HepG2 (cell line): ENCODE measurements around the gene BCL6. TPM values are rescaled to one million over a fixed set of nuclear protein-coding genes. Genes with fewer than 3 reads are reported as not detected.

Experiments used
- ATAC-seq: fragments of 200-7000 bp; cut with Tn5 transposase; 3 replicates; pipeline ENCODE4 v1.9.1; 2020; ENCODE audit warnings: mild to moderate bottlenecking, moderate library complexity
- BruUV-seq: library from RNA; stranded (reverse); fragments of 400-500 nt; replicated peaks from 2 replicates; lab custom pipeline; 2021; lab: Mats Ljungman, UMichigan
- CTCF ChIA-PET: fragments of 300-600 bp; formaldehyde crosslinking; extraction: SDS; loops from one replicate; lab custom pipeline; 2021; ENCODE audit warnings: low total read pairs, inconsistent platforms, low intra/inter-chr PET ratio; lab: Yijun Ruan, JAX
- POLR2A ChIA-PET: fragments of 350-600 bp; sonication (Branson Sonifier 250); formaldehyde crosslinking; loops from one replicate; lab custom pipeline; 2020; ENCODE audit warnings: antibody characterized with exemption, inconsistent platforms; lab: Yijun Ruan, JAX
- DNase-seq: peaks from one replicate; pipeline ENCODE4 v3.0.0-alpha.2; 2015; ENCODE audit warnings: low spot score
- FAIRE-seq: peaks from 3 replicates; lab custom pipeline; 2011; peaks lifted over from hg19 to GRCh38; lab: Jason Lieb, UNC
- H2AFZ ChIP-seq: one replicate; pipeline ENCODE4 v1.6.1; 2011; ENCODE audit warnings: low read length, inconsistent platforms
- H3K27ac ChIP-seq: fragments of 300-600 bp; 3 replicates; pipeline ENCODE4 v1.8.0; 2011; ENCODE audit warnings: mixed run types, mild to moderate bottlenecking, mixed read lengths, low read length, inconsistent platforms; ENCODE audit not compliant: insufficient read depth; ENCODE audit errors: extremely low read length
- H3K27me3 ChIP-seq, 2 experiments: fragments of 200-600 bp in 1 of 2; 2 replicates in 1 of 2; 3 replicates in 1 of 2; pipeline versions ENCODE4 v1.6.0 to v1.8.0; 2011; ENCODE audit warnings: low read length in 2 of 2, mild to moderate bottlenecking in 2 of 2, moderate library complexity in 2 of 2, inconsistent platforms in 1 of 2; ENCODE audit not compliant: insufficient read depth in 2 of 2, control insufficient read depth in 1 of 2
- H3K36me3 ChIP-seq, 2 experiments: fragments of 200-600 bp in 1 of 2; replicated peaks in 1 of 2; 2 replicates in 1 of 2; 3 replicates in 1 of 2; pipeline versions ENCODE4 v1.5.1 to v1.8.0; 2011; ENCODE audit warnings: low read length in 2 of 2, inconsistent platforms in 1 of 2; ENCODE audit not compliant: insufficient read depth in 2 of 2, control insufficient read depth in 1 of 2
- H3K4me1 ChIP-seq: 2 replicates; pipeline ENCODE4 v1.5.1; 2012; ENCODE audit warnings: low read length, inconsistent platforms; ENCODE audit not compliant: insufficient read depth
- H3K4me2 ChIP-seq: 2 replicates; pipeline ENCODE4 v1.6.0; 2011; ENCODE audit warnings: low read depth, low read length, inconsistent platforms
- H3K4me3 ChIP-seq, 3 experiments: fragments of 200-600 bp in 1 of 3; sonication (generic), shearing (Covaris generic) in 1 of 3; replicated peaks in 1 of 3; 2 replicates each; pipeline ENCODE4 v1.5.1; 2011 to 2016; ENCODE audit warnings: low read length in 3 of 3, inconsistent platforms in 2 of 3, low read depth in 2 of 3, mild to moderate bottlenecking in 2 of 3, control low read depth in 1 of 3, mixed read lengths in 1 of 3; ENCODE audit not compliant: insufficient read depth in 1 of 3
- H3K79me2 ChIP-seq: one replicate; pipeline ENCODE4 v1.6.1; 2011; ENCODE audit warnings: low read length, inconsistent platforms; ENCODE audit not compliant: insufficient read depth
- H3K9ac ChIP-seq: 2 replicates; pipeline ENCODE4 v1.6.0; 2011; ENCODE audit warnings: mild to moderate bottlenecking, low read depth, low read length, inconsistent platforms; ENCODE audit not compliant: insufficient read depth
- H3K9me3 ChIP-seq: 2 replicates; pipeline ENCODE4 v1.5.1; 2012; ENCODE audit warnings: mild to moderate bottlenecking, low read length
- H4K20me1 ChIP-seq: 2 replicates; pipeline ENCODE4 v1.6.0; 2011; ENCODE audit warnings: inconsistent platforms, mild to moderate bottlenecking, low read length, moderate library complexity; ENCODE audit not compliant: insufficient read depth
- CEBPB ChIP-seq: IDR thresholded peaks from 2 replicates; pipeline ENCODE4 v1.6.1; 2011; ENCODE audit warnings: low read depth, low read length, improper control_type of control experiment, borderline replicate concordance
- KDM5A ChIP-seq: fragments of 200-600 bp; sonication (generic); IDR thresholded peaks from 2 replicates; pipeline ENCODE4 v1.7.0; 2018; ENCODE audit warnings: antibody characterized with exemption, mild to moderate bottlenecking, low read length, borderline replicate concordance
- ONECUT2 ChIP-seq: sonication (generic); formaldehyde crosslinking; IDR thresholded peaks from 2 replicates; pipeline ENCODE4 v1.4.0; 2020; ENCODE audit warnings: missing genetic modification reagents
- POLR2A ChIP-seq, 2 experiments: IDR thresholded peaks; 2 replicates each; pipeline ENCODE4 v1.6.1; 2011; ENCODE audit warnings: low read depth in 2 of 2, low read length in 2 of 2, mild to moderate bottlenecking in 1 of 2, moderate library complexity in 1 of 2; ENCODE audit not compliant: insufficient read depth in 1 of 2
- ZNF276 ChIP-seq: sonication (generic); formaldehyde crosslinking; IDR thresholded peaks from 2 replicates; pipeline ENCODE4 v1.4.0; 2020; ENCODE audit warnings: mild to moderate bottlenecking, low read depth, missing genetic modification reagents
- WGBS: methylation state at CpG from one replicate; pipeline ENCODE4 v1.1.6; 2017; ENCODE audit warnings: low lambda C conversion rate; 5-methylcytosine and 5-hydroxymethylcytosine counted together
- in situ Hi-C: cut with HindIII; loops from 2 replicates; pipeline ENCODE4 v1.10.0; 2017; ENCODE audit warnings: low pct_unique_long_range_greater_than_20kb; ENCODE audit not compliant: extremely low pct_ligation_motif_present
- intact Hi-C: fragments of 100-400 bp; cut with micrococcal nuclease; formaldehyde crosslinking; loops from one replicate; pipeline ENCODE4 v1.10.0; 2022; ENCODE audit not compliant: unreplicated experiment
- polyA plus RNA-seq, 8 experiments: library from polyadenylated mRNA; depleted of rRNA in 3 of 8; stranded (reverse) in 7 of 8; unstranded in 1 of 8; fragments of >200 nt; fragmentation: Illumina TruSeq in 4 of 8; extraction: Trizol in 4 of 8; gene quantifications; 2 replicates each; pipeline versions ENCODE4 v1.2.1 to v1.2.3, GENCODE V29; 2011 to 2016; ENCODE audit warnings: low read depth in 4 of 8, missing spikeins in 1 of 8, mixed read lengths in 1 of 8; ENCODE audit not compliant: insufficient read depth in 1 of 8
- total RNA-seq, 5 experiments: library from RNA; depleted of rRNA; stranded (reverse); fragments of >200 nt; fragmentation: Illumina TruSeq; extraction: Trizol; gene quantifications; 2 replicates each; pipeline ENCODE4 v1.2.3, GENCODE V29; 2016; ENCODE audit warnings: low read depth in 1 of 5
- TF ChIP-seq, protein P1 (sequence below): sonication (generic); formaldehyde crosslinking; IDR thresholded peaks from 2 replicates; pipeline ENCODE4 v1.5.0; 2020; ENCODE audit warnings: mild to moderate bottlenecking, missing genetic modification reagents

BCL6 gene
- total and polyA plus RNA-seq, 2 of the 13 experiments (the other 11 are each of a cell fraction or from before 2014, with no cell fraction given): 21.2 to 53.7 TPM

GRCh38 chr3:187686621-187687273, 58.5 kb downstream of the BCL6 start:
- no peaks in the 10 kb centered on the region for H3K36me3 ChIP-seq
- ChIA-PET CTCF (no interaction called here), POLR2A (no interaction called here)
- no peak overlapping the region for H2AFZ ChIP-seq
- H3K4me3 ChIP-seq: no peak overlapping the region
- H3K9me3 ChIP-seq: no peaks in the 10 kb centered on the region
- TF ChIP-seq CEBPB: peak; percentile 35; the same call in 1 of the 2 replicates
- TF ChIP-seq ONECUT2: no peak
- TF ChIP-seq ZNF276 (CRISPR knock-in tag): no peak
- TF ChIP-seq POLR2A (IDR thresholded peaks at IDR 0.05; ENCODE audit: insufficient read depth in 1 of 2, low read depth in 2 of 2, low read length in 2 of 2): no peak
- TF ChIP-seq, protein P1, sequence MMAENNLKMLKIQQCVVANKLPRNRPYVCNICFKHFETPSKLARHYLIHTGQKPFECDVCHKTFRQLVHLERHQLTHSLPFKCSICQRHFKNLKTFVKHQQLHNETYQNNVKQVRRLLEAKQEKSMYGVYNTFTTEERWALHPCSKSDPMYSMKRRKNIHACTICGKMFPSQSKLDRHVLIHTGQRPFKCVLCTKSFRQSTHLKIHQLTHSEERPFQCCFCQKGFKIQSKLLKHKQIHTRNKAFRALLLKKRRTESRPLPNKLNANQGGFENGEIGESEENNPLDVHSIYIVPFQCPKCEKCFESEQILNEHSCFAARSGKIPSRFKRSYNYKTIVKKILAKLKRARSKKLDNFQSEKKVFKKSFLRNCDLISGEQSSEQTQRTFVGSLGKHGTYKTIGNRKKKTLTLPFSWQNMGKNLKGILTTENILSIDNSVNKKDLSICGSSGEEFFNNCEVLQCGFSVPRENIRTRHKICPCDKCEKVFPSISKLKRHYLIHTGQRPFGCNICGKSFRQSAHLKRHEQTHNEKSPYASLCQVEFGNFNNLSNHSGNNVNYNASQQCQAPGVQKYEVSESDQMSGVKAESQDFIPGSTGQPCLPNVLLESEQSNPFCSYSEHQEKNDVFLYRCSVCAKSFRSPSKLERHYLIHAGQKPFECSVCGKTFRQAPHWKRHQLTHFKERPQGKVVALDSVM: no peak
- TF ChIP-seq KDM5A: no peak
- WGBS: 35% methylated on average over 5 of the region's 5 CpGs
- H3K9ac ChIP-seq: no peak overlapping the region
- in situ Hi-C loops: no loop called here
- H4K20me1 ChIP-seq: no peaks in the 10 kb centered on the region
- no TSS peak for BruUV-seq
- ATAC-seq (no peak), DNase-seq (no peak), FAIRE-seq (no peak)
- H3K27me3 ChIP-seq: 0 out of 5 replicates have a peak, but pooled peaks cover 0 to 2% of the 10 kb centered on the region in 2 experiments
- H3K4me2 ChIP-seq: no peak overlapping the region
- no peaks in the 10 kb centered on the region for H3K79me2 ChIP-seq
- intact Hi-C loops: no loop called here
- H3K27ac ChIP-seq: no peak overlapping the region
- no peaks in the 10 kb centered on the region for H3K4me1 ChIP-seq
